ENCODE measurements around the gene OR52E1. TPM values are rescaled to one million over a fixed set of nuclear protein-coding genes. Genes with fewer than 3 reads are reported as not detected.
"Not testable (repeated sequence)": the region's sequence is repeated elsewhere in the genome, so short reads cannot be mapped to it uniquely, and the experiment has no call there.

The OR52E1 gene
- total and polyA plus RNA-seq, 2 of the 8 experiments (the other 6 are each of a cell fraction or from before 2014, with no cell fraction given): not detected

- H2AFZ ChIP-seq (ENCODE audit: low read length); H3K36me3 ChIP-seq (ENCODE audit: control insufficient read depth in 2 of 4, insufficient read depth in 4 of 4, low read length in 3 of 4); H3K56ac ChIP-seq (replicated peaks; ENCODE audit: insufficient read length, low read depth, low read length); H3K4ac ChIP-seq (replicated peaks; ENCODE audit: insufficient read length, low read depth, low read length); H3K27ac ChIP-seq (ENCODE audit: low read depth, low read length); H3K4me2 ChIP-seq (ENCODE audit: insufficient read depth in 1 of 2, low read depth in 2 of 2, low read length in 2 of 2); H3K27me3 ChIP-seq (replicated peaks in 1 of 4; ENCODE audit: control insufficient read depth in 3 of 4, extremely low read depth in 1 of 4, insufficient read depth in 3 of 4, low read length in 3 of 4); H3K9me3 ChIP-seq (ENCODE audit: insufficient read depth in 2 of 2, low read depth in 1 of 2, low read length in 1 of 2); H2BK15ac ChIP-seq (ENCODE audit: low read length); H4K8ac ChIP-seq (ENCODE audit: extremely low read depth, insufficient read depth, low read length); H2BK5ac ChIP-seq (ENCODE audit: low read depth, low read length); H4K91ac ChIP-seq (replicated peaks; ENCODE audit: insufficient read length, low read length); POLR2A ChIA-PET (ENCODE audit: partially characterized antibody); H3K9ac ChIP-seq (replicated peaks in 1 of 4; ENCODE audit: extremely low read depth in 1 of 4, low read depth in 3 of 4, low read length in 3 of 4); H2BK12ac ChIP-seq (ENCODE audit: low read depth, low read length); H3K23ac ChIP-seq (ENCODE audit: insufficient read length); H3K14ac ChIP-seq (ENCODE audit: insufficient read length); H3K4me3 ChIP-seq (ENCODE audit: extremely low read depth in 1 of 4, insufficient read depth in 2 of 4, low read depth in 3 of 4, low read length in 4 of 4); H3K18ac ChIP-seq (ENCODE audit: extremely low read depth, low read length); H3K4me1 ChIP-seq (replicated peaks in 1 of 4; ENCODE audit: control insufficient read depth in 3 of 4, insufficient read depth in 4 of 4, low read length in 3 of 4); H3K79me2 ChIP-seq (ENCODE audit: control insufficient read depth in 1 of 2, insufficient read depth in 2 of 2, low read length in 2 of 2); CTCF ChIA-PET (ENCODE audit: partially characterized antibody); H2BK20ac ChIP-seq (ENCODE audit: low read length); H3K79me1 ChIP-seq (ENCODE audit: low read depth, low read length); H4K20me1 ChIP-seq (replicated peaks in 1 of 2; ENCODE audit: control insufficient read depth in 1 of 2, insufficient read depth in 2 of 2, low read length in 2 of 2); H4K5ac ChIP-seq (ENCODE audit: insufficient read length, low read depth, low read length); DNase-seq (ENCODE audit: low read depth in 1 of 2, low spot score in 2 of 2); H3K23me2 ChIP-seq (ENCODE audit: low read depth, low read length); H2BK120ac ChIP-seq (replicated peaks; ENCODE audit: low read depth, low read length); H2AK5ac ChIP-seq (ENCODE audit: low read depth, low read length): not testable (repeated sequence)
- WGBS, 2 experiments (ENCODE audit: extremely low coverage in 1 of 2, insufficient coverage in 1 of 2, insufficient read length in 1 of 2, insufficient replicate concordance in 2 of 2, low coverage in 1 of 2, low lambda C conversion rate in 2 of 2, missing lambda C conversion rate in 1 of 2): 84% methylated on average over 5 of the region's 5 CpGs; no CpG with 5 or more reads in 1 of the 2 experiments
- FAIRE-seq: peak; percentile 42
Observed at GRCh38 chr11:5058679-5059078, 10.7 kb upstream of the OR52E1 start.
